HCT116 (cell line): ENCODE data around the gene COL19A1.
"Not testable (repeated sequence)": the region's sequence is repeated elsewhere in the genome, so short reads cannot be mapped to it uniquely, and the experiment has no call there.

ENCODE experiments used
- EZH2 ChIP-seq: fragments of 200-600 bp; sonication (generic); IDR thresholded peaks from 2 replicates; pipeline ENCODE4 v1.6.1; 2017; ENCODE audit warnings: antibody characterized with exemption, mixed run types
- EZH2phosphoT487 ChIP-seq: fragments of 200-600 bp; IDR thresholded peaks from 2 replicates; pipeline ENCODE4 v1.6.1; 2018; ENCODE audit warnings: antibody characterized with exemption, borderline replicate concordance
- POLR2A ChIP-seq: IDR thresholded peaks from 2 replicates; pipeline ENCODE4 v1.7.0; 2011; ENCODE audit warnings: borderline replicate concordance; ENCODE audit not compliant: insufficient read depth, insufficient read length; ENCODE audit errors: extremely low read depth
- TF ChIP-seq, protein P1 (sequence below), 3 experiments: fragments of 200-600 bp in 1 of 3; sonication (generic) in 1 of 3; IDR thresholded peaks in 2 of 3; conservative IDR thresholded peaks in 1 of 3; 2 replicates each; pipeline ENCODE4 v1.5.1; 2012 to 2017; ENCODE audit warnings: low read depth in 2 of 3, low read length in 2 of 3, antibody characterized with exemption in 1 of 3, borderline replicate concordance in 1 of 3, control low read depth in 1 of 3, mild to moderate bottlenecking in 1 of 3, mixed read lengths in 1 of 3, mixed run types in 1 of 3, moderate library complexity in 1 of 3; ENCODE audit not compliant: insufficient read depth in 1 of 3

DNA sequence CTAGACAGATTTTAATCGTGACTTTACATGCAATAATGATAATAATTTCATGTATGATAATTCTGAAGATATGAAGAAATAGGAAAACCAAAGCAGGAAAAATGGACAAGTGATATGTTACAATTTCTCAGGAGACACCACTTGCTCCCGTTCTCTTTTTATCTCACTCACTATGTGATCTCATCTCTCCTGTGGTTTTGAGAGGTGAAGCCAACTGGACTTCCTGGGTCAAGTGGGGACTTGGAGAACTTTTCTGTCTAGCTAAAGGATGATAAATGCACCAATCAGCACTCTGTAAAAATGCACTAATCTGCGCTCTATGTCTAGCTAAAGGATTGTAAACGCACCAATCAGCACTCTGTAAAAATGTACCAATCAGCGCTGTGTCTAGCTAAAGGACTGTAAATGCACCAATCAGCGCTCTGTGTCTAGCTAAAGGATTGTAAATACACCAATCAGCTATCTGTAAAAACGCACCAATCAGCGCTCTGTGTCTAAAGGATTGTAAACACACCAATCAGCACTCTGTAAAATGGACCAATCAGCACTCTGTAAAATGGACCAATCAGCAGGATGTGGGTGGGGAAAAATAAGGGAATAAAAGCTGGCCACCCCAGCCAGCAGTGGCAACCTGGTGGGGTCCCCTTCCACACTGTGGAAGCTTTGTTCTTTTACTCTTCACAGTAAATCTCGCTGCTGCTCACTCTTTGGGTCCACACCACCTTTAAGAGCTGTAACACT lies 23.0 kb downstream of the COL19A1 start:
- TF ChIP-seq EZH2, POLR2A, EZH2phosphoT487: not testable (repeated sequence)
- TF ChIP-seq, protein P1, sequence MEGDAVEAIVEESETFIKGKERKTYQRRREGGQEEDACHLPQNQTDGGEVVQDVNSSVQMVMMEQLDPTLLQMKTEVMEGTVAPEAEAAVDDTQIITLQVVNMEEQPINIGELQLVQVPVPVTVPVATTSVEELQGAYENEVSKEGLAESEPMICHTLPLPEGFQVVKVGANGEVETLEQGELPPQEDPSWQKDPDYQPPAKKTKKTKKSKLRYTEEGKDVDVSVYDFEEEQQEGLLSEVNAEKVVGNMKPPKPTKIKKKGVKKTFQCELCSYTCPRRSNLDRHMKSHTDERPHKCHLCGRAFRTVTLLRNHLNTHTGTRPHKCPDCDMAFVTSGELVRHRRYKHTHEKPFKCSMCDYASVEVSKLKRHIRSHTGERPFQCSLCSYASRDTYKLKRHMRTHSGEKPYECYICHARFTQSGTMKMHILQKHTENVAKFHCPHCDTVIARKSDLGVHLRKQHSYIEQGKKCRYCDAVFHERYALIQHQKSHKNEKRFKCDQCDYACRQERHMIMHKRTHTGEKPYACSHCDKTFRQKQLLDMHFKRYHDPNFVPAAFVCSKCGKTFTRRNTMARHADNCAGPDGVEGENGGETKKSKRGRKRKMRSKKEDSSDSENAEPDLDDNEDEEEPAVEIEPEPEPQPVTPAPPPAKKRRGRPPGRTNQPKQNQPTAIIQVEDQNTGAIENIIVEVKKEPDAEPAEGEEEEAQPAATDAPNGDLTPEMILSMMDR (IDR thresholded peaks at IDR 0.05 in 2 of 3, conservative IDR thresholded peaks at IDR 0.05 in 1 of 3; ENCODE audit: borderline replicate concordance in 1 of 3, insufficient read depth in 1 of 3, low read depth in 2 of 3, low read length in 2 of 3): not testable (repeated sequence)
